Measurements from ENCODE around the gene PARD6G. TPM values are rescaled to one million over a fixed set of nuclear protein-coding genes. Genes with fewer than 3 reads are reported as not detected.

The PARD6G gene
- total and polyA plus RNA-seq, 9 of the 15 experiments (the other 6 are each of a cell fraction or from before 2014, with no cell fraction given), result 0.03 to 1.2 (median 0.26) TPM

DNA sequence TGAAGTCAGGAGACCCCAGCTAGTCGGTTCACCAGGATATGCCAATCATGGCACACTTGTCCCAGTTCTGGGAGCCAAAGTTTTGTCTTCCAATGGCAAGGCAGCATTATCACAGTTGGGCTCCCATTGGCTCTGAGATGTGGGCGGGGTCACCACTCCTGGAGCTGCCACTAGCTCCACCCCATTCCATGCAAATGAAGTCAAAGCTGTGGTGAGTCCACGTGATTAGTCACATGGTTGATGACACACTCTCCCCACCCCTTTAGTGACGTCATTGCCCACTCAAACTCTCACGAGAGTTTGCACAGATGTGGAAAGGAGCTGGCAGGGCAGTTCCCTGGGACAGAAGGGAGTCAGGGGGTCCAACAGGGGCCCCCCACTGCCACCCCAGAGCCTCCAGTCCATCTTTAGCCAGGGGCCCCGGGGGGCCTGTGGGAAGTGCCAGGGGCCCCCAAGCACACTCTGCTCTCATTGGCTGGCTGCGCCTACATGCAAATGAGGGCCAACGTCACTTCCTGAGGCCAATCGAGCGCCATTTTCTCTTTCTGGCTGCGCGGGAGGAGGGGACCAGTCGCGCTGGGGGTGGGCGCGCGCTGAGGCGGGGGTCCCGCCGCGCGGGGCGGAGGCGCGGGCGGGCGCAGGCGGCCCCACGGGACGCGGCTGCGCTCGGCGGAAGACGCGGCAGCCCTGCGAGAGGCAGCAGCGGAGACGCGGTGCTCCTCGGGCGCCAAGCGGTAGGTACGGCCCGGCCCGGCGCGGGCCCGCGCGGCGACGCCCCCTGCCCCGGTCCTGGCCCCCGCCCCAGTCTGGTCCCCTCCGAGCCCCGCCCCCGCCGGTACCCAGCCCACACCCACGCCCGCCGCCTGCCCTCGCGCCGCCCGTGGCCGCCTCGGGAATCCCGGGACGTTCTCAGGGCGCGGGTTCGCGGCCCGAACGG, 138.3 kb downstream of the PARD6G start, which contains the start of gene ADNP2 (continued):
- TF ChIP-seq, protein P1, sequence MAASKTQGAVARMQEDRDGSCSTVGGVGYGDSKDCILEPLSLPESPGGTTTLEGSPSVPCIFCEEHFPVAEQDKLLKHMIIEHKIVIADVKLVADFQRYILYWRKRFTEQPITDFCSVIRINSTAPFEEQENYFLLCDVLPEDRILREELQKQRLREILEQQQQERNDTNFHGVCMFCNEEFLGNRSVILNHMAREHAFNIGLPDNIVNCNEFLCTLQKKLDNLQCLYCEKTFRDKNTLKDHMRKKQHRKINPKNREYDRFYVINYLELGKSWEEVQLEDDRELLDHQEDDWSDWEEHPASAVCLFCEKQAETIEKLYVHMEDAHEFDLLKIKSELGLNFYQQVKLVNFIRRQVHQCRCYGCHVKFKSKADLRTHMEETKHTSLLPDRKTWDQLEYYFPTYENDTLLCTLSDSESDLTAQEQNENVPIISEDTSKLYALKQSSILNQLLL (CRISPR knock-in tag; IDR thresholded peaks at IDR 0.05; ENCODE audit: borderline replicate concordance), result no peak
- TF ChIP-seq ETV6 (IDR thresholded peaks at IDR 0.05; ENCODE audit: borderline replicate concordance in 1 of 2, low read depth in 2 of 2, low read length in 1 of 2) (no peak), ETV6 (CRISPR knock-in tag; IDR thresholded peaks at IDR 0.05; ENCODE audit: borderline replicate concordance) (no peak), EGR1 (conservative IDR thresholded peaks at IDR 0.05) (no peak), ZNF12 (CRISPR knock-in tag; IDR thresholded peaks at IDR 0.05) (no peak), ESRRB (CRISPR knock-in tag; IDR thresholded peaks at IDR 0.05; ENCODE audit: borderline replicate concordance) (no peak), ZNF445 (CRISPR knock-in tag; IDR thresholded peaks at IDR 0.05; ENCODE audit: low read depth) (no peak)
- TF ChIP-seq, protein P2, sequence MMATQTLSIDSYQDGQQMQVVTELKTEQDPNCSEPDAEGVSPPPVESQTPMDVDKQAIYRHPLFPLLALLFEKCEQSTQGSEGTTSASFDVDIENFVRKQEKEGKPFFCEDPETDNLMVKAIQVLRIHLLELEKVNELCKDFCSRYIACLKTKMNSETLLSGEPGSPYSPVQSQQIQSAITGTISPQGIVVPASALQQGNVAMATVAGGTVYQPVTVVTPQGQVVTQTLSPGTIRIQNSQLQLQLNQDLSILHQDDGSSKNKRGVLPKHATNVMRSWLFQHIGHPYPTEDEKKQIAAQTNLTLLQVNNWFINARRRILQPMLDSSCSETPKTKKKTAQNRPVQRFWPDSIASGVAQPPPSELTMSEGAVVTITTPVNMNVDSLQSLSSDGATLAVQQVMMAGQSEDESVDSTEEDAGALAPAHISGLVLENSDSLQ (IDR thresholded peaks at IDR 0.05), result peak; percentile 81
- TF ChIP-seq, protein P3, sequence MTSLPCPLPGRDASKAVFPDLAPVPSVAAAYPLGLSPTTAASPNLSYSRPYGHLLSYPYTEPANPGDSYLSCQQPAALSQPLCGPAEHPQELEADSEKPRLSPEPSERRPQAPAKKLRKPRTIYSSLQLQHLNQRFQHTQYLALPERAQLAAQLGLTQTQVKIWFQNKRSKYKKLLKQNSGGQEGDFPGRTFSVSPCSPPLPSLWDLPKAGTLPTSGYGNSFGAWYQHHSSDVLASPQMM (CRISPR knock-in tag; IDR thresholded peaks at IDR 0.05), result no peak
- TF ChIP-seq, protein P4, sequence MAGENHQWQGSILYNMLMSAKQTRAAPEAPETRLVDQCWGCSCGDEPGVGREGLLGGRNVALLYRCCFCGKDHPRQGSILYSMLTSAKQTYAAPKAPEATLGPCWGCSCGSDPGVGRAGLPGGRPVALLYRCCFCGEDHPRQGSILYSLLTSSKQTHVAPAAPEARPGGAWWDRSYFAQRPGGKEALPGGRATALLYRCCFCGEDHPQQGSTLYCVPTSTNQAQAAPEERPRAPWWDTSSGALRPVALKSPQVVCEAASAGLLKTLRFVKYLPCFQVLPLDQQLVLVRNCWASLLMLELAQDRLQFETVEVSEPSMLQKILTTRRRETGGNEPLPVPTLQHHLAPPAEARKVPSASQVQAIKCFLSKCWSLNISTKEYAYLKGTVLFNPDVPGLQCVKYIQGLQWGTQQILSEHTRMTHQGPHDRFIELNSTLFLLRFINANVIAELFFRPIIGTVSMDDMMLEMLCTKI (IDR thresholded peaks at IDR 0.05; ENCODE audit: partially characterized antibody), result no peak
- TF ChIP-seq, protein P5, sequence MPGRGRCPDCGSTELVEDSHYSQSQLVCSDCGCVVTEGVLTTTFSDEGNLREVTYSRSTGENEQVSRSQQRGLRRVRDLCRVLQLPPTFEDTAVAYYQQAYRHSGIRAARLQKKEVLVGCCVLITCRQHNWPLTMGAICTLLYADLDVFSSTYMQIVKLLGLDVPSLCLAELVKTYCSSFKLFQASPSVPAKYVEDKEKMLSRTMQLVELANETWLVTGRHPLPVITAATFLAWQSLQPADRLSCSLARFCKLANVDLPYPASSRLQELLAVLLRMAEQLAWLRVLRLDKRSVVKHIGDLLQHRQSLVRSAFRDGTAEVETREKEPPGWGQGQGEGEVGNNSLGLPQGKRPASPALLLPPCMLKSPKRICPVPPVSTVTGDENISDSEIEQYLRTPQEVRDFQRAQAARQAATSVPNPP (IDR thresholded peaks at IDR 0.05; ENCODE audit: borderline replicate concordance, insufficient read depth, insufficient read length), result no peak
- TF ChIP-seq, protein P6, sequence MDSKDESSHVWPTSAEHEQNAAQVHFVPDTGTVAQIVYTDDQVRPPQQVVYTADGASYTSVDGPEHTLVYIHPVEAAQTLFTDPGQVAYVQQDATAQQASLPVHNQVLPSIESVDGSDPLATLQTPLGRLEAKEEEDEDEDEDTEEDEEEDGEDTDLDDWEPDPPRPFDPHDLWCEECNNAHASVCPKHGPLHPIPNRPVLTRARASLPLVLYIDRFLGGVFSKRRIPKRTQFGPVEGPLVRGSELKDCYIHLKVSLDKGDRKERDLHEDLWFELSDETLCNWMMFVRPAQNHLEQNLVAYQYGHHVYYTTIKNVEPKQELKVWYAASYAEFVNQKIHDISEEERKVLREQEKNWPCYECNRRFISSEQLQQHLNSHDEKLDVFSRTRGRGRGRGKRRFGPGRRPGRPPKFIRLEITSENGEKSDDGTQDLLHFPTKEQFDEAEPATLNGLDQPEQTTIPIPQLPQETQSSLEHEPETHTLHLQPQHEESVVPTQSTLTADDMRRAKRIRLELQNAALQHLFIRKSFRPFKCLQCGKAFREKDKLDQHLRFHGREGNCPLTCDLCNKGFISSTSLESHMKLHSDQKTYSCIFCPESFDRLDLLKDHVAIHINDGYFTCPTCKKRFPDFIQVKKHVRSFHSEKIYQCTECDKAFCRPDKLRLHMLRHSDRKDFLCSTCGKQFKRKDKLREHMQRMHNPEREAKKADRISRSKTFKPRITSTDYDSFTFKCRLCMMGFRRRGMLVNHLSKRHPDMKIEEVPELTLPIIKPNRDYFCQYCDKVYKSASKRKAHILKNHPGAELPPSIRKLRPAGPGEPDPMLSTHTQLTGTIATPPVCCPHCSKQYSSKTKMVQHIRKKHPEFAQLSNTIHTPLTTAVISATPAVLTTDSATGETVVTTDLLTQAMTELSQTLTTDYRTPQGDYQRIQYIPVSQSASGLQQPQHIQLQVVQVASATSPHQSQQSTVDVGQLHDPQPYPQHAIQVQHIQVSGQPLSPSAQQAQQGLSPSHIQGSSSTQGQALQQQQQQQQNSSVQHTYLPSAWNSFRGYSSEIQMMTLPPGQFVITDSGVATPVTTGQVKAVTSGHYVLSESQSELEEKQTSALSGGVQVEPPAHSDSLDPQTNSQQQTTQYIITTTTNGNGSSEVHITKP (IDR thresholded peaks at IDR 0.05; ENCODE audit: partially characterized antibody), result no peak
- TF ChIP-seq, protein P7, sequence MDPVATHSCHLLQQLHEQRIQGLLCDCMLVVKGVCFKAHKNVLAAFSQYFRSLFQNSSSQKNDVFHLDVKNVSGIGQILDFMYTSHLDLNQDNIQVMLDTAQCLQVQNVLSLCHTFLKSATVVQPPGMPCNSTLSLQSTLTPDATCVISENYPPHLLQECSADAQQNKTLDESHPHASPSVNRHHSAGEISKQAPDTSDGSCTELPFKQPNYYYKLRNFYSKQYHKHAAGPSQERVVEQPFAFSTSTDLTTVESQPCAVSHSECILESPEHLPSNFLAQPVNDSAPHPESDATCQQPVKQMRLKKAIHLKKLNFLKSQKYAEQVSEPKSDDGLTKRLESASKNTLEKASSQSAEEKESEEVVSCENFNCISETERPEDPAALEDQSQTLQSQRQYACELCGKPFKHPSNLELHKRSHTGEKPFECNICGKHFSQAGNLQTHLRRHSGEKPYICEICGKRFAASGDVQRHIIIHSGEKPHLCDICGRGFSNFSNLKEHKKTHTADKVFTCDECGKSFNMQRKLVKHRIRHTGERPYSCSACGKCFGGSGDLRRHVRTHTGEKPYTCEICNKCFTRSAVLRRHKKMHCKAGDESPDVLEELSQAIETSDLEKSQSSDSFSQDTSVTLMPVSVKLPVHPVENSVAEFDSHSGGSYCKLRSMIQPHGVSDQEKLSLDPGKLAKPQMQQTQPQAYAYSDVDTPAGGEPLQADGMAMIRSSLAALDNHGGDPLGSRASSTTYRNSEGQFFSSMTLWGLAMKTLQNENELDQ (CRISPR knock-in tag; IDR thresholded peaks at IDR 0.05; ENCODE audit: borderline replicate concordance), result no peak
